Cardiac septum (tissue), 1 donor: Measurements from ENCODE around the gene IMMT. TPM values are rescaled to one million over a fixed set of nuclear protein-coding genes. Genes with fewer than 3 reads are reported as not detected.
A peak's percentile ranks its signal among the peaks of the same experiment; 100 is the strongest.
"Not testable (repeated sequence)": the region's sequence is repeated elsewhere in the genome, so short reads cannot be mapped to it uniquely, and the experiment has no call there.

Experiments used
- DNase-seq: peaks from one replicate; pipeline ENCODE4 v3.0.0-alpha.2; 2020; ENCODE audit warnings: low spot score
- intact Hi-C: fragments of 100-400 bp; cut with DNase I; formaldehyde crosslinking; loops from one replicate; pipeline ENCODE4 v1.14.0; 2022
- total RNA-seq: library from RNA; stranded (reverse); fragmentation: NEBNext Ultra II Directional; extraction: Animal tissue kit (Norgen Biotek cat#: 25700); gene quantifications from one replicate; pipeline ENCODE4 v1.2.1, GENCODE V29; 2021
- donor health status: DM: no; HTN: no; CAD: no.

IMMT gene
- total RNA-seq, 1 donor from 2014 or later: 239 TPM

DNA sequence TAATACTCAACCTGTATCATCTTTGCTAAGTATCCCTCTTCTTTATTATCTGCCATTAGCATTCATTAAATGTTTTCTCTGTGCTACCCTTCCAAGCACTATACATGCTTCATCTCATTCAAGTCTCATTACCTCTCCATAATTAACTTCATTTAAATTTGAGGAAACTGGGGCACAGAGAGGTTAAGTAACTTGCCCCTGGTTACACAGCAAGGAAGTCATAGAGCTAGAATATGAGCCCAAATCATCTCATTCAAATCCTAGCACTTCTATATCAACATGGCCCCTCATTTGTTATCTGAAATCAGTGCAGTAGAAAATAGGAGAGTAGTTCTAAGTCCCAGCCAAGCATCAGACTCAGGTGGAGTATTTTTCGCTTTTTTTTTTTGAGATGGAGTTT lies 8.4 kb upstream of the IMMT start:
- DNase-seq: no peak
- intact Hi-C loops: no loop called here

DNA sequence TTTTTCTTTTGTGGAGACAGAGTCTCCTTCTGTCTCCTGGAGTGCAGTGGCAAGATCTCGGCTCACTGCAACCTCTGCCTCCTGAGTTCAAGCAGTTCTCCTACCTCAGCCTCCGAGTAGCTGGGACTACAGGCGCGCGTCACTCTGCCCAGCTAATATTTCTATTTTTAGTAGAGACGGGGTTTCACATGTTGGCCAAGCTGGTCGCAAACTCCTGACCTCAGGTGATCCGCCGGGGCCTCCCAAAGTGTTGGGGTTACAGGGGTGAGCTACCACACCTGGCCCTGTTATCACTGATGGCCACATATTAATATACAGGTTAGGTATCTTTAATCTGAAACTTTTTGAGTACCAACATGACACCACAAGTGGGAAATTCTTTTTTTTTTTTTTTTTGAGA lies 7.4 kb upstream of the IMMT start:
- DNase-seq: no peak
- intact Hi-C loops: no loop called here

DNA sequence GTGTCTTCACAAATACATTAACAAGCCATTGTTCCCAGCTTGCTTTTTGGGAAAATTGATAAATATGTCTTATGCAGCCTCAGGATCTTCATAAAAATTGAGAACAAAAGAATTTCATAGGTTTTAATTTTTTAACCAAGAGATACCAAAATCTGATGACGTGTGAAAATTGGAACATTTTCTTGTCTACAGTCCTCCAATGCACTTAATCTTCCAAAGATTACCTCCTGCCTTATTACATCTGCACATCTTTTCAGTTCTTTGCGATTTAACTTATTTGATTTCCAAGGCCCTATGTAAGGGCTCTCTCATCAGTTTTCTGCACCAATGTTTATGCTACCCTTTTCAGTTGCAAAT lies 7.1 kb upstream of the IMMT start:
- no peak for DNase-seq
- intact Hi-C loops: no loop called here

DNA sequence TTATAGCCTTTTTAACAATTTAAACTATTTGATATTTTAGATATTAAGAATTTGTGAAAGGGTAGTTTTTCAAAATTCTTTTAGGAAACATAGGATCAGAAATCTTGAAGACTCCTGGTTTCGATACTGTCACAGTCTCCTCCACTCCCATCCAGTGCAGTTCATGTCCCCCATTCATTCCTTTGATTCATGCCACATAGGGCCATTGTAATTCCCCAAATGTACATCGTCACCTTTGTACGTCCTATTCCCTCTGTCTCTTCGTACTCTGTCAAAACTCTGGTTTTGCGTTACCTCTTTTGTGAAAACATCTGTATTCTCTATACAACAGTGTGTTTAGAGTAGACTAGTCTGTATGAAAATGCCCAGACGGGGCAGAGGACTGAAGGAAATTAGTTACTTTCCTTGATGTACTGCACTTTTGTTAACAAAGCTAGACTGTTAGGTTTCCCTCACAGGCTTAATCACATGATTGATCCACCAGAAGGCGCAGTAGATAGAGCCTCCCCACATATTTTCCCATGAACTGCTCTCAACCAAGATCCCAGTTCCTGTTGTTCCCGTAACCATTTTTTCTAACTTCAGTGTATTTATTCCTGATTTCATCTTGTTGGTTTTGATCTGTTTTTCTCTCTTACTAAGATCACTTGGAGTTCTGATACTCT lies 6.5 kb upstream of the IMMT start:
- intact Hi-C loops: no loop called here
- no peak for DNase-seq

DNA sequence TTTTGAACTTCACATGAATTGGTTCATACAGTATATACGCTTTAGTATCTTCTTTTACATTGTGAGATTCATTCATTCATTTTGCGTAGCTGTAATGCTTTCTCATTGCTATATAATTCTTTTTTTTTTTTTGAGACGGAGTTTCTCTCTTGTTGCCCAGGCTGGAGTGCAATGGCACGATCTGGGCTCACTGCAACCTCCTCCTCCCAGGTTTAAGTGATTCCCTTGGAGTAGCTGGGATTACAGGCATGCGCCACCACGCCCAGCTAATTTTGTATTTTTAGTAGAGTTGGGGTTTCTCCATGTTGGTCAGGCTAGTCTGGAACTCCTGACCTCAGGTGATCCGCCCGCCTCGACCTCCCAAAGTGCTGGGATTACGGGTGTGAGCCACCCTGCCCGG lies 5.3 kb upstream of the IMMT start:
- intact Hi-C loops, DNase-seq: not testable (repeated sequence)

DNA sequence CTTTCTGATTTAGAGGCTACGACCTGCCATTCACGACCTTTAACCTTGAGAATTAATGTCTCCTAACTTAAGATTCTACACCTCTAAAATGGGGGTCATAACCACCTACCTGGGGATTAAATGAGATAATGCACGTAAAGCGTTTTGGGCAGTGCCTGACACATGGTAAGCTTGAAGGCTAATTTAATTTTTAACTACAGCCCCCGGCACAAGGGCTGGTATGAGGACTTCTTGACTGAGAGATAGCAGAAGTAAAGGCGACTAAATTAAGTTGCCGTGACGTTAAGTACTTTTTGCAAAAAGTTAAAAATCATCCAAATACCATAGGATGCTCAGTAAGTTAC lies 4.5 kb upstream of the IMMT start:
- intact Hi-C loops: no loop called here
- no peak for DNase-seq

DNA sequence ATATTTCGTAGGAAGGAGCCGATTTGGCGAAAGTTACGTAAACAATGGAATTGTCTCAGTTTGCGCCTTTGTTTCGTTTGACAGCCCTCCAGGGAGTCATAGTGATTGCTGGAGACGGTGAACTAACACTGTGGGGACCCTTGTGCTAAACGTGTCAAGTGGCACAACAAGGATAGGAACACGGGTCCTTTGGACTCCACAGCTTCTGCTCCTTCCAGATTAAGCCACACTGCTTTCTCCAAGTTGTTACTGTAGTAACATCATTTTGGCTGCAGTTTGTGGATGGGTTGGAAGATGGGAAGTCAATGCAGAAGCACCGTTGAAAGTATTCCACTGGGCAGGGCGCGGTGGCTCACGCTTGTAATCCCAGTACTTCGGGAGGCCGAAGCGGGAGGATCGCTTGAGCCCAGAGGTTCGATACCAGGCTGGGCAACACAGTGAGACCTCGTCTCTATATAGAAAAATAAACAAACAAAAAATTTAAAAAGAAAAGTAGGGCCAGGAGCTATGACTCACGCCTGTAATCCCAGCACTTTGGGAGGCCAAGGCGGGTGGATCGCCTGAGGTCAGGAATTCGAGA lies 636 bp upstream of the IMMT start:
- intact Hi-C loops: no loop called here
- no peak for DNase-seq

DNA sequence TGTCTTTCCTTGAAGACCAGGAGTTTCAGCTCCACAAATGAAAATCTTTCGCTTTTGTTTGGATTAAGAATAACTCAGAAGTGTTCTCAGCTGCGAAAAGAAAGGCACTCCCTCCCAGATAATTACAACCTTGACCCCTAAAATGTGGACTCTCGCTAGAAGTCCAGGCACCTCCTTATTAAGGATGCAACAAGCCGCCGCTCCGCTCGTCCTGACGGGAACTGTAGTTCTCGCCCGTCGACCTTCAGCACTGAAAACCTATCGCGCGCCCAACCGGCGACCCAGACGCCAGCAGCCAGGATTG lies 559 bp downstream of the IMMT start:
- intact Hi-C loops: no loop called here
- DNase-seq: peak; percentile 96

DNA sequence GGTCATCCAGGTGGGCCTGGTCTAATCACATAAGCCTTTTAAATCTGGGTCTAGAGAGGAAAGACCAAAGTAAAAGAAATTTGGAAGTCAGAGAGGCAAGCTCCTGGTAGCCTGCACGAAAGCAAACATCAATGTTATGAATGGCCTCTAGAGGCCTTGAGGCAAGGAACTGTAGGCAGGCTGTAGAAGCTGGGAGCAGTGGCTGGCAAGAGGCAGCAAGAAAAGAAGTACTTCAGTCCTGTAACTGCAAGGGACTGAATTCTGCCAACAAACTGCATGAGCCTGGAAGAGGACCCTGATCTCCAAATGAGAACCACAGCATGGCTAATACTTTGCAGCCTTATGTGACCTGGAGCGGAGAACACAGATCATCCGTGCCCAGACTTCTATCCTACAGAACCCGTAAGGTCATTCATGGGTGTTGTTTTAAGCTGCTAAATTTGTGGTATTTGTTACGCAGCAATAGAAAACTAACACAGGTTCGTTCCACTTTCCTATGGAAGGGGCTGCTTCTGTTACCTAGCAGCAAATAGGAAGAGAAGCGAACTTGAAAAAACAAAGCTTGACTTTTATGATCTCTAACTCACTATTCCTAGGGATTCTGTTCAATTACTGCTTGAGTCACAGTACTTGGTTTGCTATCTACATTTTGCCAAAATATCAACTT lies 1.2 kb downstream of the IMMT start:
- no peak for DNase-seq
- intact Hi-C loops: no loop called here

DNA sequence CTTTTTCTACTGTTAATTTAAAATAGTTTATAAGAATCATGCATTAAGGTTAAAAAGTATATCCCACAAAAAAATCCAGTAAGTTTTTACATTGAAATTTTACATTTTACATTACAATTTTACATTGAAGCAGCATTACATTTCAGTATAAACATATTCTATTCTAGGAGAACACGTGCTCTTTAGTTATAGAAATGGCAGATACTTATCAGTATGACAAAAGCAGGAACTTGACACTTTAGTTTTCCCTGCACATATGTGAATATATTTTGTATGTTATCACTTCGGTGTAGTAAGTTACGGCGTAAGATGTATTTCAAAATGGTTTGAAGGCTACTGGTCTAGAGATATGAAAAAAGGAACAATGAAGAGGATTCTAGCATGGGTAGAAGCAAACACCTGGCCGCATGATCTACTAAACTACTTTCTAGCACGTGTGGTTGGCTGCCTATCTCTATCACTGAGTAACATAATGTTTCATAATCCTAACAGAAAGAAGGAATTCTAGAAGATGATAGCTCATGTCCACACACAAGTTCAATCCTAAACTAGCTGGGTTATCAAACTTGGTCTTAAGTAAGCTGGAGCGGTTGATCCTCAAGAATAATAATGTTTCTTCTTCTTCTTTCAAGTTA lies 5.4 kb downstream of the IMMT start:
- no peak for DNase-seq
- intact Hi-C loops: no loop called here

DNA sequence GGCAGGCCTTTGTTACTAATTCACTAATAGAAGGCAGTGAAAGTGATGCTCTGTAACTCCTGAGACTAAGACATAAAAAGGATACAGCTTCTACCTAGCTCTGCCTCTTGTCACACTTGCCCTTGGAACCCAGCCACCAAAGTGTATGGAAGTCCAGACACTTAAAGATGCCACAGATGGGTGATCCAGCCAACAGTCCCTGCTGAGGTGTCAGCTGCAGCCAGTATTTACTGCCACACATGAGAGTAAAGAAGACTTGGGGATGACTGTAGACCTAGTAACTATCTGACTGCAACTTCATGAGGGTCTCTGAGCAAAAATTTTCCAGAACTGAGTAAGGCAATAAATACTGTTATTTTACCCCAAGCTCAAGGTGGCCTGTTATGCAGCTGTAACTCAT lies 8.8 kb downstream of the IMMT start:
- intact Hi-C loops: no loop called here
- DNase-seq: no peak

DNA sequence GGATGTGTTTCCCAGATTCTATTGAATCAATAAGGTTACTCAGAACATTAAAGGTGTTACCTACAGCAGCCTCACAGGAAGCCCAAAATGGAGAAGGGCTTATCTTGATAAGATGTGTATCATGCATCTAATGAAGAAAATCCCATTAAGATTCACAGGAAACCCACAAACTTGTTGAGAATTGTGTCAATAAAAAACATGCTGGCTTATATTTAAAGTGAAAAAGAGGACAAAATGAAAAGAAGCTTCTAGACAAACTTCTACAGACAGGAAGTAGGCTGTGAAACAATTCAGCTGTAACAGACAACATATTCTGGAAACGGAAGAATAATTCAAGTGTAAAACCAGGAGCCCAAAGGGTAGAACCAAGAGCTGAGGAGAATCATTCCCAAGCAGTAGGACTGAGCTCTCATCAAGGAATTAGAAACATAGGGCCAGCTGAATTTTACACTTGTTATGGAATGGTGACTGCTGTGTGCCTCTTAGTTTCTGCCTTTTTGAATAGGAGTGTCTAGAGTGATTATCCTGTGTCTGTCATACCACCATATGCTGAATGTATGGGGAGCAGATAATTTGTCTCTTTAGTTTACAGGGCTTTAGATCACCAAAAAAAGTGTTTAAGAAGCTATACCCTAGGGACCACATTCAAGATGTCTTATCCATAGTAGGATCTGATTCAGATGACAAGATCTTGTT lies 9.6 kb downstream of the IMMT start:
- intact Hi-C loops: no loop called here
- no peak for DNase-seq

DNA sequence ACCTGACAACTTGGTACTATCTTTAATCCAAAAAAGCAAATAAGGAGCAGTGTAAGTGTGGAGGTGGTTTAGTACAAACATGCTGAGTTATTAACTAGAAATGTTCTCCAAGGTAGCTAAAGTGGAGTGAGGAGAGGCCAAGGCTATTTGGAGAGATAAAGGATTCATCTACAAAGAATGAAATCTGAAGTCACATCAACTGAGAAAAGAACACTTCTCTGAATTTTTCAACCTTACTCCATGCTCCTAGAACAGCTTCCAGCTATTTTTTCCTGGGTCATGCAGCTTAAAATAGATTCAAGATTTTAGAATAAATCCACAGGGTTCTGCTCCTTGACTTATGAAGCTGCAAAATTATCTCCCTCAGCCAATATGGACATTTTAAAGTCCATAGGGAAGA lies 18.7 kb downstream of the IMMT start:
- no peak for DNase-seq
- intact Hi-C loops: no loop called here

DNA sequence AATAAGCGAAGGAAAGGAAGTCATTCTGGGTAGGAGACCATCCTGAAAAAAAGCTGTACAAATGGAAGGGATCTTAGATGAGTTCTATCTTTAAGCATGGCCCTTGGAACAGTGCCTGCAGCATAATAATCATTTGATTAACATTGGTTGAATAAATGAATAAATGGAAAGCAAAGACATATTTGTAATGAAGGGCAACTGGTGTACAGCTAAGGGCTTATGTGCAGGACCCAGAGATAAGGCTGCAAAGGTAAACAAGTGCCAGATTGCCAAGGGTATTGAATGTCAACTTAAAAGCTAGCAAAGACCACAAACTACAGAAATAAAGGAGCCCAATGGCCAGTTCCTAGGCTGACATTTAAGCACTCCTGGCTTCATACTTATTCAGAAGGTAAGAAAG lies 19.4 kb downstream of the IMMT start:
- intact Hi-C loops: no loop called here

DNA sequence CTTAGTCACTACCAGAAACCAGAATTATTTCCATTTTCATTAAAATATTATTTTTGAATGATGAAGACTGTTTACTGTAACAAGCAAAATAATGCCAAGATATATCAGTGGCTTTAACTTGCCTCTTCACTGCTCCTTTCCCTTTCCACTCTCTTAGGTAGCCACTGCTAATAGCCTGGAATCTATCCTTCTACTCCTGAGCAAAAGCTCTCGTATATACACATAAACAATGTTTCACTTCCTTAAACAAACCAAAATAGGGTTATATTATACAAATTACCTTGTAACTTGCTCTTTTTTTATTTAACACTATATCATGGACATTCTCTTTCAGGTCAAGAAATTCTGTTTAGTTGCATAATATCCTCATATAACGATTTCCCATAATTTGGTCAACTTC lies 20.8 kb downstream of the IMMT start:
- no peak for DNase-seq
- intact Hi-C loops: no loop called here

More for the DNA sequence above, 19.4 kb downstream of the IMMT start:
- no peak for DNase-seq

DNA sequence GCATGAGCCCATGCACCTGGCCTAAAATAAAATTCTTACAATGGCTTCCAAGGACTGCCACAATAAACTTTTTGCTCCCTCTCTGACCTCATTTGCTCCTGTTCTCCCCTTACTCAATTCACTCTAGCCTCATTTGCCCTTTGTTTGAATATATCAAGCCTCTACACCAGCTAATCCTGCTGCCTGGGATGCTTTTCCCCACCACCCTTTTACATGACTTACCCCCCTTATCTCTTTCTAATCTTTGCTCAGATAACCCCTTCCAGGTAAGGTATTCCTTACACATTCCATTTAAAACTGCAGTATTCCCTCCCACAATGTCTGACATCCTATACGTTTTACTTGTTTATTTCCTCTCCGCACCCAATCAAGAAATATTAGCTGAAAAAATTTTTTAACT lies 22.7 kb downstream of the IMMT start:
- no peak for DNase-seq
- intact Hi-C loops: no loop called here

DNA sequence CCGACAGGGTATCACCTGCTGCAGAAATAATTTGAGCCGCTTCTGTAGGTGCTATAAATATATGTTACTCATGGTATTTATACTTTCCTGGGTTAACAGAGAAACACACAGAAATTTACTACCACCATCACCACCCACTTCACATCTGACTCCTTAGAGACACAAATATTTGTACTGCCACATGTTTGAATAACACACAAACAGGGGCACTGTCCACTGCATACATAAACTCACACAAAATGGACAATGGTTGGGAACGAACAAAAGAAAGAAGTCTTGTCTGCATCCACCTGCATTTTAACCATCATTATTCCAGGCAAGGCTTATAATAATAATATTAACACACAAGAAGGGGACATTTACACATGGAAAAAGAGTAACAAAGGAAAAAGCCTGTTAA lies 24.0 kb downstream of the IMMT start:
- intact Hi-C loops: no loop called here

DNA sequence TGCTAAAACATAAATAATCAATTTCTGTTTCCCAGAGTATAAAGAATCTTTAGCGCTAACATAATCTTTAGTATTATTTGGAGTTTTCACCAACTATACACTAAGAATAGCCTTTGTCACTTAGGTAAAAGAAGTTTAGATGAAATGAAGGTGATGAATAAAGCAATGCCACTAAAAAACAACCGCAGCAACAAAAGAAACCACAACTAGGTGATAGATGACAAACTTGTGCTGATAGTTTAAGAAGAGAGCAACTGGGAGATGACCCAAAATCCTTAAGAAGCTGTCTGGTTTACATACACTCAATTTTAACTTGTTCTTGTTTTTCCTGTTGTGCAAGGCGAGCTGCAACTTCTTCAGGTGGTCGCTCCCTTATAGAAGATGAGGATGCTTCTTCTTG lies 24.8 kb downstream of the IMMT start:
- intact Hi-C loops: no loop called here
- DNase-seq: no peak

More for the DNA sequence above, 24.0 kb downstream of the IMMT start:
- DNase-seq: no peak

DNA sequence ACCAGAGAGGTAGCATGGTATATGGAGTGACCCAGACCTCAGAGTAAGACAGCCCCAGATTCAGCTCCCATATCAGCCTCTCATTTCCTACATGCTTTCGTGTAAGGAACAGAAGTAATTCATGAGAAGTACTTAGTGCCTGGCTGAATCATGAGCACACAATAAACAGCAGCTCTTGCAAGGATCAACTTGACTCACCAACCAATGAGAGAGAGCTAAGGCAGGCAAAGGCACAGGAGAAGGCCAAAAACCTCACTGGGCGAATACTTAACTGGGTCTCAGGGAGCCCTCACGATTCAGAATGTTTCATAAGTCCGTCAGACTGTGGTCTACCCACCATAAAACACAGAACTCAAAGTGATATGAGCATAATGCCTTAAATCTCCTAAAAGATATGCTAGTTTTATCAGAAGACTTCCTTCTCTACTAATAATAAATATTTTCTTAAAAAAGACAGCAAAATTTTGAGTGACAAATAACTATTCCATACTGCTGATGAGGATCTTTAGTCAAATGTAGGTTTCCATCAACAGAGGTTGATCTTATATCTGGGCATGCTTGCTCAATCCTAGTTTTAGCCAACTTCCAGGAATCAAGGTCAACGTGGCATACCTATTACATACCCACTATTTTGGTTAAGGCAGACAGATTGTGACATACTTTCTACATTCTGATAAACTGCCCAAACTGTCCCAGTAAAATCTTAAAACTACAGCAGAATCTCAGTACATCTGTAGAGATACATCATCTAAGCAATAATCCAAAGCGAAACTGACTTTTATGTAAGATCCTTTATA lies 34.9 kb downstream of the IMMT start:
- DNase-seq: no peak
- intact Hi-C loops: no loop called here

DNA sequence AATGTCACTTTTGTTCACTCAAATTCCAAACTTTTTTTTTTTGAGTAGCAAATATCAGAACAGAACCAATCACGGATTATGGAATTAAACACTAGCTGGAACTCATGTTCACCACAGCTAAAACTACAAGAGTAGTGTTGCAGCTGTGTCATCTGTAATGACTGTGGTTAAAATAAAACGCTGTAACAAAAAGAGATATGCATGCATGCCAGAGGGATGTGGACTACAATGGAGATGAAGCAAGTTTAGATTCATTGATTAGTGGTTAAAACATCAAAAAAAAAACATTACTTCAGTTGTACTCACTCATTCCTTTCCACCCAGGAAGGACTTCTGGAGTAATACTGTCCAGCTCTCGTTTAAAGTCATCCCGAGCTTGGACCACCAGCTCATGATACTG lies 37.0 kb downstream of the IMMT start:
- DNase-seq: no peak
- intact Hi-C loops: no loop called here
